Forelimb muscle (tissue), 1 donor: ENCODE results near the gene SLC25A39. TPM values are rescaled to one million over a fixed set of nuclear protein-coding genes. Genes with fewer than 3 reads are reported as not detected.
A peak's percentile ranks its signal among the peaks of the same experiment; 100 is the strongest.
"Not testable (repeated sequence)": the region's sequence is repeated elsewhere in the genome, so short reads cannot be mapped to it uniquely, and the experiment has no call there.

Source experiments
- DNase-seq: peaks from one replicate; pipeline ENCODE4 v3.0.0-alpha.2; 2013; ENCODE audit warnings: low read depth
- polyA plus RNA-seq: library from polyadenylated mRNA; unstranded; fragments of 120-200 nt; gene quantifications from one replicate; pipeline ENCODE4 v1.2.1, GENCODE V29; 2013; ENCODE audit not compliant: insufficient read length

Gene SLC25A39, protein sequence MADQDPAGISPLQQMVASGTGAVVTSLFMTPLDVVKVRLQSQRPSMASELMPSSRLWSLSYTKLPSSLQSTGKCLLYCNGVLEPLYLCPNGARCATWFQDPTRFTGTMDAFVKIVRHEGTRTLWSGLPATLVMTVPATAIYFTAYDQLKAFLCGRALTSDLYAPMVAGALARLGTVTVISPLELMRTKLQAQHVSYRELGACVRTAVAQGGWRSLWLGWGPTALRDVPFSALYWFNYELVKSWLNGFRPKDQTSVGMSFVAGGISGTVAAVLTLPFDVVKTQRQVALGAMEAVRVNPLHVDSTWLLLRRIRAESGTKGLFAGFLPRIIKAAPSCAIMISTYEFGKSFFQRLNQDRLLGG
- polyA plus RNA-seq: 54.3 TPM

GRCh38 chr17:44324571-44325275 is at the start of gene SLC25A39:
TSS of gene SLC25A39 (minus strand) at chr17:44324823. CDS start at chr17:44323562, 1,261 bp downstream.
- peak; percentile 83 for DNase-seq

DNA sequence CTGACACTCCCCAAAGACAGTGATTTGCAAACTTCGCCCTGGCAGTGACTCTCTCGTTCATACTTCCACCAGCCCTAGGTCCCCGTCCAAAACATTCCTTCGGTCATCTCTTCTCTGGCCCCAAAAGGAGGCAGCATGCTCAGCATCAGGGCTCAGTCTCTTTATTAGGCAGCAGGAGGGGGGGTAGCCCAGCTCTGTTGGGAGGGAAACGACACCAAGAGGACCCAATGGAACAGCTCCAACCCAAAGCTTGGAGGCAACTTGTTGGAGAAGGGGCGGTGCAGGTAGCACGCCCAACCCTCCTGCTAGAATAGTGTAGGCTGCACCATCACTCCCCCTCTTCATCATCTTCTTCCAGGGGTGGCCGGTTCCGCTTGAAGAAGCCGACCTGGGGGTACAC is 47.4 kb upstream of the SLC25A39 start:
- no peak for DNase-seq

GRCh38 chr17:44369414-44370023 is 44.9 kb upstream of the SLC25A39 start:
- not testable (repeated sequence) for DNase-seq

- DNase-seq: not testable (repeated sequence)
Measured at GRCh38 chr17:44368391-44369243, 44.0 kb upstream of the SLC25A39 start.

DNA sequence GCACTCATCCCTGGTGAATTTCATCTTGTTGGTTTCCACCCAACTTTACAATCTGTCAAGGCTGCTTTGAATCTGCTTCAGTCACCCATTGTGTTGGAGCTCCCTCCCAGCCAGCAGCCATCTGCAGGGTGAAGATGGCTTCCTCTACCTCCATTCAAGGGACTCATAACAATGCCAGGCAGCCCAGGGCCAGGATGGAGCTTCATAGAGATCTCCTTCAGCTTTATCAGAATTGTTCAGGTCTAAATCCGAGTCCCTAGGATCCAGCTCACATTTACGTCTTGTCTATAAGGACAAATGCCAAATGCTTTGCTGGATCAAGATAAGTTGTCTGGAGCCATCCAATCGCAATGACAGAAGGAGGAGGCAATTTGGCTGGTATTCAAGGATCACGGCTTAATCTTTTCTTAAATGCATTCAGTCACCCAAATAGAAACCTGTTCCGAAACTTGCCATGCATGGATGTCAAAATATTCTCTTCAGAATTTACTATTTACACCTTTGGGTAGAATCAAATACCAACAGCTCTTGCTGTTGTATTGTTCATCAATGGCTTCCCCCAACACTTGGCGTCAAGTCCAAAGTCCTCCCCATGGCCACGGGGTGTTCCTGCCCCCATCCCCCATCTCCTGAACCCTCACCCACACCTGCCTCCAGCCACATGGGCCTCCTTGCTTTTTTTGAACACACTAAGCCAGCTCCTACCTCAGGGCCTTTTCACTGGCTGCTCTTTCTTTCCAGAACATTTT is 42.8 kb upstream of the SLC25A39 start:
- DNase-seq: no peak

DNA sequence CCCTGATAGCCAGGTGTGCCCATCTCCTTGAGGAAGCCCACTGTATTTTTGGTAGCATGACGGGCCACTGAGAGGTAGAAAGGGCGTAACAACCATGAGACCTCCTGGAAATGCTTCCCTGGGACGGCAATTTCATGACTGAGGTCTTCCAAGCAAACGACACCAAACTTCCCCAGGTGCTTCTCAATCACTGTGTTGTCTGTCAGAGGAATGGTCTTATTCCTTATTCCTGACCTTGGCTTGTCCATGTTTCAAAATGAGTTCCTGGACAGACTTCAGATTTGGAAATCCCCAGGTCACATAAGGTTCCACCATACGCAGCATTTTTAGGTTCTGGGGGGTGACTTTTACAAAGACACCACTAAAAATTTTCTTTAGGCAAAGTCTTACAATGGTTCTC is 40.4 kb upstream of the SLC25A39 start:
- not testable (repeated sequence) for DNase-seq

DNA sequence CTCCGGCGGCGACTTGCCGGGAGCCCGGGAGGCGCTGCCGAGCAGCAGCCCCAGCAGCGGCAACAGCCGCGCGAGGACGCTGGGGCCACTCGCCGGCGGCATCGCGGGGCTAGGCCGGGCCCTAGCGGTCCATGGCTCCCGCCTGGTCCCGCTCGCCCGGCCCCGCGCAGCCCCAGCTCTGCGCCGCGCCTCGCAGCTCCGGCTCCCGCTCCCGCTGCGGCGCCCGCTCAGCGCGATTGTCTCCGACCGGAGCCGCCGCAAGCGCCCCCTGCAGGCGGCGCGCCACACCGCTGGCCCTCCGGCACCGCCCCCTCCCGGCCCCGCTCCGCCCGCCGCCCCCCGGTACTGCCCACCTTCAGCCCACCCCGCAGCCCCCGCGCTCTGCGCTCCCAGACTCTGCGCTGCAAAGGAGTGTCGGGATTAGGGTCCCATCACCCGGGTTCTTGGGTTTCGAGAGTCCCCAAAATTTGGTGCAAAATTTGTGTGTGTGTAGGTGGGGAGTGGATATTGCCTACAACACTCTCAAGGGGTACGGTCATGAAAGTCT is 39.1 kb upstream of the SLC25A39 start, which contains the start of gene FAM171A2:
FAM171A2 (minus strand) TSS at position 241 of the 547 bp plus-strand sequence; CDS start at position 102, 139 bp downstream.
- no peak for DNase-seq

DNA sequence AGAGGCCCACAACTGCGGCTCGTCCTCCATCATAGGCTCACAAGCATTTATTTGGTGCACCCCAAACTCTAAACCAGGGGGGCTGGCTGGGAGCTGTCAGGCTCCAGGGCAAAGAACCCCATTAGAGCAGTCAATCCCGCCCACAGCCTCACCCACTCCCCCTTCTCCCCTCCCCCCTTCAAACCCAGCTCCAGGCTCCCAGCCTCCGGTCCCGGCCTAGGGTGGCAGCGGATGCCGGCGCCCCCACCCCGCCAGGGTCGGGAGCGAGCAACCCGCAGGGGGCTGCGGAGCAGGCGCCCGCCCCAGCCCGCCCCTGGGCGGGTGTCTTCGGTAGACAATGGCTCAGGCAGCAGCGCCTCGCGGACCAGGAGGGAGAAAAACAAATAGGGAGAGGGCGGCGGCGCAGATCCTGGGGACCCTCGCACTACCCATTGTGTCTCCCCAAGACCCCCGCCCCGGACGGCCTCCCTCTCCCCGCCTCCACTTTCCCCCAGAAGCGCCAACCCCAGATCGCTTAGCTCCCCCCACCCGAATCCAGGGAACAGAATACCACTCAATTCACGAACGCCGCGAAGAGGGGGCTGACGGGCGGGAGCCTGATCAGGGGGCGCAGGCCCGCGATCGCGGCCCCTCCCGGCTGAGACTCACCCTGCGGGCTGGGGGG is 38.5 kb upstream of the SLC25A39 start:
- DNase-seq: no peak

DNA sequence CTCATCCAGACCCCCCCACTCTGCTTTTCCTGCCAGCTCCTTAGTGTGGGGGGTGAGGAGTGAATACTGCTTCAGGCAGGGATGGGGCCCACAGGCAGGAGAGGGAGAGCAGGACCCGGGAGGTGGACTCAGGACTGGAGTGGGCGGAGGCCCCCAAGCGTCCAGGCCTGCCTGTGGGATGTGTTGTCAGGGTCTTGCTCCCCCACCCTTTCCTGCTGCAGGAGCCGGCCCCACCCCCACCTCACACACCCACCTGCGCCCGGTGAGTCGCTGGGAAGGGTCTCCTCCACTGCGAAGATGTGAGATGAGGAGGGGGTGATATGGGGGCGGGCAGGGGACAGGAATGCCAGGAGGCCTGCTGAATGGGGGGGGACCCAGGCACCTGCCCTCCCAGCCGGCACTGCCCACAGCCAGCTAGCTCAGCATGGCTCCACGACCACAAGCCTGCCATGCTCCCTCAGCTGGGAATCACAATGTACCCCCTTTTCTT is 37.9 kb upstream of the SLC25A39 start:
- DNase-seq: no peak

- no peak for DNase-seq
Measured at GRCh38 chr17:44361292-44362260, 37.0 kb upstream of the SLC25A39 start.

DNA sequence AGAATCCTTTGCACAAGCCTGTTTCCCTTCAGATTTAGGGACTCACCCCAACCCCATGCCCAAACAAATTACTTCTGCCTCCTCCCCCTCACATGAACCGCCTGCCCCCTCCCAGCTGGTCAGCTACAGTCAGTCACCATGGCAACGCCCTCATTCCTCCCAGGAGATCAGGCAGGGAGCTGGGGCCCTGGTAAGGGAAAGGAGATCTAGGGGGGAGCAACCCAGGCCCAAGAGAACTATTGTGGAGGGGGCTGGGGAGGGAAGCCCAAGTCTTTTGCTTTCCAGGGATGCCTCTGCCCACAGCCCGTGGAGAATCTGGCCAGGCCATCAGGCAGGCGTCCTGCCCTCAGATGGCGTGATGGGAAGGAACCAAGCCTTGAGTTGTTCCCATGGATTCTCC is 36.2 kb upstream of the SLC25A39 start:
- no peak for DNase-seq

- no peak for DNase-seq
Measured at GRCh38 chr17:44360144-44360533, 35.5 kb upstream of the SLC25A39 start.

- no peak for DNase-seq
Measured at GRCh38 chr17:44359458-44360143, 35.0 kb upstream of the SLC25A39 start.

GRCh38 chr17:44359006-44359405 is 34.4 kb upstream of the SLC25A39 start:
- no peak for DNase-seq

GRCh38 chr17:44358066-44358465 is 33.4 kb upstream of the SLC25A39 start:
- DNase-seq: no peak

- DNase-seq: no peak
Measured at GRCh38 chr17:44356241-44356640, 31.6 kb upstream of the SLC25A39 start.

DNA sequence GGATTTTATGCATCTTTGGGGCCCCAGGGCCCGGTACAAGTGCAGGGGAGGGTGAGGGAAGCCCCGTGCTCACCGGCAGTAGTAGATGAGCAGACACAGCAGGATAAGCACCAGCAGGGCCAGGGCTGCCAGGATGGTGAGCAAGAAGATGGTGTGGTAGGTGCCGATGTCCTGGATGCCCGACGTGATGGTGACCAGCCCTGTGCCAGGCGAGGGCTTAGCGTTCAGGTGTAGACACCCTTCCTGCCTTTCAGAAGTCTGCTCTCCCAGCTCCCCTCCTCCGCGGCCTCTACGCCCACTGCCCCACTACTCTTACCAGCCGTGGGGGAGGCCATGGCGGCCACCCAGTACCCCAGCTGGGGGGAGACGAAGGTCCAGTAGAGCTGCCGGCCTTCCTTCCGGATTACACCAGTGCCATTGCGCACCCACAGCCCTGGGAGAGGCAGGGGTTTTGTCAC is 31.0 kb upstream of the SLC25A39 start:
- no peak for DNase-seq
